WI38 (cell line): Measurements from ENCODE around the gene LMBRD1.

Experiments used
- H3K4me3 ChIP-seq: 2 replicates; pipeline ENCODE4 v1.5.1; 2011; ENCODE audit warnings: low read depth, mild to moderate bottlenecking, control low read depth, low read length
- TF ChIP-seq, protein P1 (sequence below): IDR thresholded peaks from 2 replicates; pipeline ENCODE4 v1.5.1; 2012; ENCODE audit warnings: low read depth, mild to moderate bottlenecking, control low read depth, low read length

LMBRD1 gene

DNA sequence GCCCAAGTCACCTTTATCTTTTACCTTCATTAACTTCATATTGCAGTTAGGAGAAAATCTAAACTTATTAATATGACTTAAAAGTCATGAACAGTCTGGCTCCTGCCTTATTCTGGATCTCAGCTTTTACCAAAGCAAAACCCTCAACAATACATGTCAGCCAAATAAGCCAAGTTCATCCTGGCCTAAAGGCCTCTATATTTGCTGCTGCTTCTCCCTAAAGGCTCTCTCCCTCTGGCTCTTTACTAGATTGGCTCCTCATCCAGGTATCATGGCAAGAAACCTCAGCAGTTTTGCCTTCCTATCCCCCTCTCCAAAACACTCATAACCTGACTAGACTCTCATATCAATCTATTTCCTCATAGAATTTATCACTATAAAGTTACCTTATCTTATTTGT lies 11.1 kb downstream of the LMBRD1 start:
- H3K4me3 ChIP-seq = no peak overlapping the region
- TF ChIP-seq, protein P1, sequence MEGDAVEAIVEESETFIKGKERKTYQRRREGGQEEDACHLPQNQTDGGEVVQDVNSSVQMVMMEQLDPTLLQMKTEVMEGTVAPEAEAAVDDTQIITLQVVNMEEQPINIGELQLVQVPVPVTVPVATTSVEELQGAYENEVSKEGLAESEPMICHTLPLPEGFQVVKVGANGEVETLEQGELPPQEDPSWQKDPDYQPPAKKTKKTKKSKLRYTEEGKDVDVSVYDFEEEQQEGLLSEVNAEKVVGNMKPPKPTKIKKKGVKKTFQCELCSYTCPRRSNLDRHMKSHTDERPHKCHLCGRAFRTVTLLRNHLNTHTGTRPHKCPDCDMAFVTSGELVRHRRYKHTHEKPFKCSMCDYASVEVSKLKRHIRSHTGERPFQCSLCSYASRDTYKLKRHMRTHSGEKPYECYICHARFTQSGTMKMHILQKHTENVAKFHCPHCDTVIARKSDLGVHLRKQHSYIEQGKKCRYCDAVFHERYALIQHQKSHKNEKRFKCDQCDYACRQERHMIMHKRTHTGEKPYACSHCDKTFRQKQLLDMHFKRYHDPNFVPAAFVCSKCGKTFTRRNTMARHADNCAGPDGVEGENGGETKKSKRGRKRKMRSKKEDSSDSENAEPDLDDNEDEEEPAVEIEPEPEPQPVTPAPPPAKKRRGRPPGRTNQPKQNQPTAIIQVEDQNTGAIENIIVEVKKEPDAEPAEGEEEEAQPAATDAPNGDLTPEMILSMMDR = no peak

DNA sequence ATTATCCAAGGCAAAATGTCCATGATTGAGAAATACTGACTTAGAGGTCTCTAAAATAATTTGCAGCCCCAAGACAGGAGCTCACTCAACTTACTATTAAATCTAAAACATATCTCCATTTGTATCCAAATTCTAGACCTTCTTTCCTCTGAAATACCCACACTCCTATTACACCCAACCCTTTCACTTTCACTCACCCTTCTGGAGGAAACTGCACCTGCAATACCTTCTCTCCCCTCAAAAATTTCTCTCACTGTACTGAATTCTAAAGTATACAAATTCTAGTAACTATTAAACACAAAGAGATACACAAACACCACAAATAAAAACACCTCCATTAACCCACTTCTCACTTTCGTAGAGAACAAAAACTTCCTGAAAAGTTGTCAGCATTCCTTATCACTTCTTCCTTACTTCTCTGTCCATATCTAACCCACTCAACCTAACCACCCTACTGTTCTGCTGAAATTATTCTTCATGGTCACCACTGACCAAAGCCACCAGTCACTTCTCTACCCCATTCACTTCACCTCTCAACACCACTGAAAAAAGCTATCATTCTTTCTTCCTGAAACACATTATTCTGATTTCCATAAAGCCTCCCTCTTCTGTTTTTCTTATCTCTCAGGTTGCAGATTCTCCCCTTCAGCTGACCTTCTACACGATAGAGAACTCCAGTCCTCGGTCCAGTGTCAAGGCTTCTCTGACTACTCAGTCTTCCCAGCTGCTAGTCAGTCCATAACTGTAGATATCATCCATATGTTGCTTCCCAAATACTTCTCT lies 12.0 kb downstream of the LMBRD1 start:
- TF ChIP-seq, protein P1 = no peak
- H3K4me3 ChIP-seq = no peak overlapping the region

DNA sequence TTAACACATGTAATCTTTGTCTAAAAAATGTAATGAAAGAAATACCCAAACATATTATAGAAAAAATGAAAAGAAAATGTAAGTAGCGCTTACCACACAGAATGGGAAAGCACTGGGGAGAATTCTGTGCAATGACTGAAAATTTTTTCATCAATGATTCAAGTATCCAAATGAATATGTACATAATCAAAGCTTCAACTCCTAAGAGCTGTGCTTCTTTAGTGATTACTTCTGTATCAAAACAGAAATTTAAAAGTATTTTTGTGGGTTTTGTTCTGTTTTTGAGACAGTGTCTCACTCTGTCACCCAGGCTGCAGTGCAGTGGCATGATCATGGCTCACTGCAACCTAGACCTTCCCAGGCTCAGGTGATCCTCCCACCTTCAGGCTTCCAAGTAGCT lies 13.7 kb downstream of the LMBRD1 start:
- H3K4me3 ChIP-seq = no peak overlapping the region
- TF ChIP-seq, protein P1 = no peak

DNA sequence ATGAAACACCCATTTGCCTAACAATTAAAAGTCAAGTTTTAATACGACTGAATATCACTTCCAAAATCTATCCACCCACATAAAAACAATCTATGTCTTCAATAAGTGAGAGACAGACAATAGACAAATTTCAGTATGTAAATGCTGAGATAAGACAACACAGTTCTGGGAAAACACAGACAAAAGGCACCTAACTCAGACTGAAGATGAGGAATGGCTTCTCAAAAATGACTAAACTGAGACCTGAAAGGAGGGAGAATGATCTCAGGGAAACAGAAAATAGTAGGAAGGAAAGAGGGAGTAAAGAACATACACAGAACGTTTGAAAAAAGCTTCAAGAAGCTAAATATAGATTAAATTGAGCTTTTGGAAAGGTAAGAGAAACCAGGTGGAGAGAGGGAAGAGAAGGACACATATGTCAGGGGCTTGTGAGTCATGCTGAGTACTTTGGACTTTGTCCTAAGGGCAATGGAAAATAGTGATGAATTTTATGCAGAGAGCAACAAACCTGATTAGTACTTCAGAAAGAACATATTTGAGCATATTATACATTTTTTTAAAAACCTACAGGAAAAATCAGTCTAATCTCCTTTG lies 16.1 kb downstream of the LMBRD1 start:
- TF ChIP-seq, protein P1 = no peak
- no peak overlapping the region for H3K4me3 ChIP-seq

DNA sequence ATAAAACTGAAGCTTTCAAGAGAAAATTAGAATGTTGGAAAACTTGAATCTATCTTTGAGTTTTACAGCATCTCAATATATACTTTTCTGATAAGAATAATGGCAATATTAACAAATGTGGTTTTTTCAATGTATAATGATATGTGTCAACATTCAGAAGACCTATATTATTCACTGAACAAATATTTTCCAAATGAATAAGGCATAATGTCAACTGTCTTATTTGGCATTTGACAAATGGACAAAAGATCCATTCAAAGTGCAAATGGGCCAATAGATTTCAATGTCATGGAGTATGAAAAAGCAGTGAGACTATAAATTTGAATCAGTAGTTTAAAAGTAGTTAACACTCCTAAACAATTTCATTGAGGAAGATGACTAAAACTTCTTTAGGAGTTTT lies 20.9 kb downstream of the LMBRD1 start:
- TF ChIP-seq, protein P1 = no peak
- H3K4me3 ChIP-seq = no peak overlapping the region

- no peak overlapping the region for H3K4me3 ChIP-seq
- TF ChIP-seq, protein P1 = no peak
Measured at GRCh38 chr6:69775585-69775849, 21.3 kb downstream of the LMBRD1 start.

GRCh38 chr6:69774740-69775584 lies 21.8 kb downstream of the LMBRD1 start:
- H3K4me3 ChIP-seq = no peak overlapping the region
- TF ChIP-seq, protein P1 = no peak
